Mesendoderm (in vitro differentiated cells): ENCODE results near the gene SCARF2.

Experiments used
- DNase-seq: peaks from one replicate; pipeline ENCODE4 v3.0.0; 2013
- H2AK5ac ChIP-seq: 2 replicates; pipeline ENCODE4 v1.6.1; 2013; ENCODE audit warnings: low read length, inconsistent platforms
- H2BK120ac ChIP-seq: 2 replicates; pipeline ENCODE4 v1.6.1; 2013; ENCODE audit warnings: low read depth, mild to moderate bottlenecking, low read length, moderate library complexity, mixed read lengths
- H2BK15ac ChIP-seq: replicated peaks from 2 replicates; pipeline ENCODE4 v1.6.1; 2013; ENCODE audit warnings: low read depth, mild to moderate bottlenecking, moderate library complexity
- H2BK5ac ChIP-seq: 2 replicates; pipeline ENCODE4 v1.6.1; 2013; ENCODE audit warnings: low read length, inconsistent platforms
- H3K18ac ChIP-seq: 2 replicates; pipeline ENCODE4 v1.6.1; 2013; ENCODE audit warnings: mild to moderate bottlenecking, low read length, mixed read lengths
- H3K23ac ChIP-seq: one replicate; pipeline ENCODE4 v1.6.1; 2013; ENCODE audit warnings: low read length
- H3K27ac ChIP-seq: 2 replicates; pipeline ENCODE4 v1.5.1; 2013; ENCODE audit warnings: low read depth, mild to moderate bottlenecking, inconsistent platforms, low read length, moderate library complexity
- H3K27me3 ChIP-seq: 2 replicates; pipeline ENCODE4 v1.6.1; 2013; ENCODE audit warnings: low read length, control low read depth, mild to moderate bottlenecking, inconsistent platforms; ENCODE audit not compliant: insufficient read depth, poor library complexity
- H3K36me3 ChIP-seq: 2 replicates; pipeline ENCODE4 v1.6.1; 2013; ENCODE audit warnings: low read length, inconsistent platforms; ENCODE audit not compliant: control insufficient read depth, insufficient read depth
- H3K4ac ChIP-seq: one replicate; pipeline ENCODE4 v1.6.1; 2013; ENCODE audit warnings: low read depth, mild to moderate bottlenecking, low read length, moderate library complexity
- H3K4me1 ChIP-seq: 2 replicates; pipeline ENCODE4 v1.6.1; 2013; ENCODE audit warnings: low read depth, low read length, inconsistent platforms; ENCODE audit not compliant: control insufficient read depth
- H3K4me2 ChIP-seq: 2 replicates; pipeline ENCODE4 v1.6.1; 2013; ENCODE audit warnings: low read length
- H3K4me3 ChIP-seq: 2 replicates; pipeline ENCODE4 v1.5.1; 2013; ENCODE audit warnings: mild to moderate bottlenecking, low read length
- H3K56ac ChIP-seq: one replicate; pipeline ENCODE4 v1.6.1; 2013; ENCODE audit warnings: low read length
- H3K79me1 ChIP-seq: 2 replicates; pipeline ENCODE4 v1.6.1; 2013; ENCODE audit warnings: low read length, inconsistent platforms
- H3K79me2 ChIP-seq: 2 replicates; pipeline ENCODE4 v1.6.1; 2013; ENCODE audit warnings: mild to moderate bottlenecking, low read length; ENCODE audit not compliant: control insufficient read depth, insufficient read depth
- H3K9ac ChIP-seq: 2 replicates; pipeline ENCODE4 v1.6.1; 2013; ENCODE audit warnings: low read length, inconsistent platforms
- H4K5ac ChIP-seq: one replicate; pipeline ENCODE4 v1.6.1; 2013; ENCODE audit warnings: low read length
- H4K8ac ChIP-seq: one replicate; pipeline ENCODE4 v1.6.1; 2013; ENCODE audit warnings: low read depth, mild to moderate bottlenecking, control low read depth, low read length, moderate library complexity
- WGBS: extraction: QIAGEN DNeasy Blood & Tissue Kit; methylation state at CpG from one replicate; pipeline ENCODE4 v1.1.7; 2013; ENCODE audit warnings: low lambda C conversion rate, missing lambda C conversion rate; ENCODE audit not compliant: insufficient coverage; ENCODE audit errors: extremely low coverage; 5-methylcytosine and 5-hydroxymethylcytosine counted together

Gene SCARF2

DNA sequence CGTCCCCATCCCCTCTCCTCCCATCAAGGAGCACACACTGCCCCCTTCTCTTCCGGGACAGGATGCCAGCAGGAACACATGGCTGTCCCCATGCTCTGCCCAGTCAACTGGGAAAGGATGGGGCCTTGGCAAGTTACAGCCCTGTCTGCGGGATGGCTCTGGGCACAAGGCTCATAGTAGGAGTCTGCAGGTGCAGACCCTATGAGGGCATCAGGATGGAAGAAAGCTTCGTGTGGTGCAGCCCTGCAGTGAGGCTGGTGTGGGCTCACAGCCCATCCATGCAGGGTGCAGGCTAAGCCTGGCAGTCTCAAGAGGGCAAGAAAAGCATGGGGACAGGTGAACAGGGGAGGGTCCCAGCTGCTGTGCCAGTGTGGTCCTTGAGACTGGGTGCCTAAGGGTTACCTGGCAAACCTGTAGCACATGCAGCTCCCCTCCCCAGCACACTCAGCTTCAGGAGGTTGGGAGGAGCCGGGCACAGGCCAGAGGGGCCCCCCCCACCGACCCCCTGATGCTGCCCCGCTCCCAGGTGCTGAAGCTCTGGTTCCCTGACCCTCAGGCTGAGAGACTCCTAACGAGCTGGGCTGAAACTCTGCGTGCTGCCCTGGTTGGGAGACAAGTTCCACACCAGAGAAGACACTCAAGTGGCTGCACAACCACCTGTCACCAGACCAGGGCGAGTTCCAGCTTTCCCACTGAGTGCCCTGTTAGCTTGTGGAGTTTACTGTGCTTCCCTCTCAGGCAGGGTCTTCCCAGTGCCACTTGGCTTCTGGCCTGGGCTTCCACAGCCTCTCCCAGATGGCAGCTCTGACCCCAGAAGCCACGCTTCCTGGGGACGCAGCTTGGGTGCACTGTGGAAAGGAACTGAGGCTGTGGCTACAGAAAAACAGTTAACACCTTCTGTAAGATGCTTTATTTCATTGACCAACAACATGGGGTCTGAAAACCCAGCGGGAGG lies 3.3 kb upstream of the SCARF2 start:
- H3K79me1 ChIP-seq, result peaks cover 5% of the 10 kb centered on the region
- DNase-seq, result no peak
- H3K36me3 ChIP-seq, result no peaks in the 10 kb centered on the region
- H3K4ac ChIP-seq, result no peak overlapping the region
- no peak overlapping the region for H3K27ac ChIP-seq
- no peak overlapping the region for H2BK5ac ChIP-seq
- H4K8ac ChIP-seq, result no peak overlapping the region
- H3K23ac ChIP-seq, result no peak overlapping the region
- H2BK120ac ChIP-seq, result no peak overlapping the region
- no peak overlapping the region for H2BK15ac ChIP-seq
- no peak overlapping the region for H3K9ac ChIP-seq
- no peak overlapping the region for H3K4me3 ChIP-seq
- no peak overlapping the region for H3K4me2 ChIP-seq
- peaks cover 1% of the 10 kb centered on the region for H3K4me1 ChIP-seq
- no CpG with 5 or more reads among the region's 13 CpGs for WGBS
- no peak overlapping the region for H3K18ac ChIP-seq
- no peak overlapping the region for H2AK5ac ChIP-seq
- no peak overlapping the region for H3K56ac ChIP-seq
- H3K79me2 ChIP-seq, result peaks cover under 1% of the 10 kb centered on the region
- H4K5ac ChIP-seq, result no peak overlapping the region
- H3K27me3 ChIP-seq, result no peaks in the 10 kb centered on the region

- no peak for DNase-seq
- no peak overlapping the region for H2BK15ac ChIP-seq
- H2BK5ac ChIP-seq, result no peak overlapping the region
- no peak overlapping the region for H3K23ac ChIP-seq
- no peak overlapping the region for H2AK5ac ChIP-seq
- H3K79me1 ChIP-seq, result peaks cover 9% of the 10 kb centered on the region
- H4K5ac ChIP-seq, result no peak overlapping the region
- no peak overlapping the region for H3K4me2 ChIP-seq
- no peak overlapping the region for H2BK120ac ChIP-seq
- no peaks in the 10 kb centered on the region for H3K27me3 ChIP-seq
- no peak overlapping the region for H3K27ac ChIP-seq
- H3K79me2 ChIP-seq, result peaks cover 4% of the 10 kb centered on the region
- H3K18ac ChIP-seq, result no peak overlapping the region
- H3K4ac ChIP-seq, result no peak overlapping the region
- no CpG with 5 or more reads among the region's 5 CpGs for WGBS
- no peak overlapping the region for H4K8ac ChIP-seq
- H3K36me3 ChIP-seq, result no peaks in the 10 kb centered on the region
- no peak overlapping the region for H3K56ac ChIP-seq
- H3K4me3 ChIP-seq, result no peak overlapping the region
- peaks cover 3% of the 10 kb centered on the region for H3K4me1 ChIP-seq
- no peak overlapping the region for H3K9ac ChIP-seq
Observed at GRCh38 chr22:20439928-20440575, 2.4 kb upstream of the SCARF2 start.

DNA sequence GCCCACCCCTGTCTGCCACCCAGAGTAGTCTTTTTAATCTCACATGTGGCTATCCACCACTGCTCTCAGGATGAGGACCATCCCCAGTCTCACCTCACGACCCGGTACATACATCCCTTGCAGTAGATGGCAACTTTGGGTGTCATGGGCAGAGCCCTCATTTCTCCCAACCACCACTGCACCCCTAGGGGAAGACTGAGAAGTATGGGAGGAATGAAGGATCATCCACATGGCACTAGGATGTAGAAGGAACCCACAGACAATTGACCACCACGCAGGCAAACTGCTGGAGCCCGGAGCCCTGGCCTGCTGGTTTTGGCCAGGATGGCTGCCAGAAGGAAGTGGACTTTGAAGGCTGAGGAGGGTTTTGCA lies 1.9 kb upstream of the SCARF2 start:
- H3K27ac ChIP-seq, result no peak overlapping the region
- H3K27me3 ChIP-seq, result no peaks in the 10 kb centered on the region
- H2BK120ac ChIP-seq, result no peak overlapping the region
- H4K5ac ChIP-seq, result no peak overlapping the region
- no peak overlapping the region for H2BK5ac ChIP-seq
- no peak for DNase-seq
- no peak overlapping the region for H2BK15ac ChIP-seq
- no peak overlapping the region for H3K9ac ChIP-seq
- H3K4ac ChIP-seq, result no peak overlapping the region
- H2AK5ac ChIP-seq, result no peak overlapping the region
- peaks cover 4% of the 10 kb centered on the region for H3K79me2 ChIP-seq
- H4K8ac ChIP-seq, result no peak overlapping the region
- peaks cover 3% of the 10 kb centered on the region for H3K4me1 ChIP-seq
- H3K23ac ChIP-seq, result no peak overlapping the region
- no peak overlapping the region for H3K56ac ChIP-seq
- H3K36me3 ChIP-seq, result no peaks in the 10 kb centered on the region
- H3K79me1 ChIP-seq, result peaks cover 12% of the 10 kb centered on the region
- H3K4me3 ChIP-seq, result no peak overlapping the region
- WGBS, result no CpG with 5 or more reads among the region's 4 CpGs
- H3K4me2 ChIP-seq, result no peak overlapping the region
- H3K18ac ChIP-seq, result no peak overlapping the region

- DNase-seq, result peak; percentile 53
- Histone ChIP-seq H3K79me2 (peaks cover 4% of the 10 kb centered on the region), H3K23ac (no peak overlapping the region), H4K8ac (no peak overlapping the region), H4K5ac (no peak overlapping the region), H3K4me1 (peaks cover 3% of the 10 kb centered on the region), H3K27ac (no peak overlapping the region), H2BK120ac (no peak overlapping the region), H3K56ac (peak overlapping the region; percentile 93), H3K9ac (peak overlapping the region; percentile 81), H3K27me3 (no peaks in the 10 kb centered on the region), H3K4me2 (peak overlapping the region; percentile 66), H3K79me1 (peaks cover 14% of the 10 kb centered on the region), H3K4me3 (no peak overlapping the region), H3K36me3 (no peaks in the 10 kb centered on the region), H3K4ac (no peak overlapping the region), H3K18ac (no peak overlapping the region), H2AK5ac (no peak overlapping the region), H2BK15ac (no peak overlapping the region), H2BK5ac (no peak overlapping the region)
- no CpG with 5 or more reads among the region's 13 CpGs for WGBS
Observed at GRCh38 chr22:20438678-20439492, 1.3 kb upstream of the SCARF2 start.

- H3K36me3 ChIP-seq, result no peaks in the 10 kb centered on the region
- H3K4me1 ChIP-seq, result peaks cover 3% of the 10 kb centered on the region
- H3K9ac ChIP-seq, result peak overlapping the region; percentile 81
- H3K4me2 ChIP-seq, result peak overlapping the region; percentile 66
- no peak overlapping the region for H3K18ac ChIP-seq
- H3K79me1 ChIP-seq, result peaks cover 16% of the 10 kb centered on the region
- no peak overlapping the region for H4K8ac ChIP-seq
- no peak overlapping the region for H2BK15ac ChIP-seq
- H2BK5ac ChIP-seq, result no peak overlapping the region
- no peak for DNase-seq
- H3K79me2 ChIP-seq, result peaks cover 4% of the 10 kb centered on the region
- H3K56ac ChIP-seq, result peak overlapping the region; percentile 93
- no peak overlapping the region for H3K4me3 ChIP-seq
- no peak overlapping the region for H4K5ac ChIP-seq
- no CpG with 5 or more reads among the region's 6 CpGs for WGBS
- H2BK120ac ChIP-seq, result no peak overlapping the region
- H3K23ac ChIP-seq, result no peak overlapping the region
- no peak overlapping the region for H3K27ac ChIP-seq
- no peak overlapping the region for H2AK5ac ChIP-seq
- no peaks in the 10 kb centered on the region for H3K27me3 ChIP-seq
- no peak overlapping the region for H3K4ac ChIP-seq
Observed at GRCh38 chr22:20438427-20438677, 727 bp upstream of the SCARF2 start.
